Caco-2 (cell line): Measurements from ENCODE around the gene TXNRD2. TPM values are rescaled to one million over a fixed set of nuclear protein-coding genes. Genes with fewer than 3 reads are reported as not detected.

Experiments used
- BruUV-seq: library from RNA; stranded (reverse); fragments of 400-500 nt; replicated peaks from 2 replicates; lab custom pipeline; 2021; lab: Mats Ljungman, UMichigan
- CTCF ChIA-PET: fragments of 300-600 bp; sonication (Branson Sonifier 250); formaldehyde crosslinking; loops from one replicate; lab custom pipeline; 2022; ENCODE audit warnings: antibody characterized with exemption; lab: Charles Lee
- POLR2A ChIA-PET: fragments of 300-600 bp; sonication (Branson Sonifier 250); formaldehyde crosslinking; loops from one replicate; lab custom pipeline; 2022; ENCODE audit warnings: antibody characterized with exemption; lab: Charles Lee
- DNase-seq, 2 experiments: peaks; one replicate each; pipeline versions ENCODE4 v3.0.0 to v3.0.0-alpha.2; 2020 to 2022
- H3K27me3 ChIP-seq: replicated peaks from 2 replicates; pipeline ENCODE4 v1.6.0; 2011; ENCODE audit warnings: low read length; ENCODE audit not compliant: control insufficient read depth, insufficient read depth
- H3K36me3 ChIP-seq: 2 replicates; pipeline ENCODE4 v1.5.1; 2011; ENCODE audit warnings: low read length; ENCODE audit not compliant: control insufficient read depth, insufficient read depth
- H3K4me1 ChIP-seq: fragments of 250-450 bp; sonication (Bioruptor Pico); 2 replicates; pipeline ENCODE4 v1.5.1; 2020; ENCODE audit warnings: mild to moderate bottlenecking
- H3K4me3 ChIP-seq: 2 replicates; pipeline ENCODE4 v1.5.1; 2011; ENCODE audit warnings: low read depth, mild to moderate bottlenecking, control low read depth, low read length
- H3K9me3 ChIP-seq: fragments of 250-450 bp; sonication (Bioruptor Pico); 2 replicates; pipeline ENCODE4 v1.5.1; 2020; ENCODE audit warnings: mild to moderate bottlenecking, moderate library complexity
- H3K27ac Mint-ChIP-seq: one replicate; pipeline ENCODE4 v1.8.0; 2022; ENCODE audit warnings: mixed read lengths; ENCODE audit not compliant: unreplicated experiment
- H3K27me3 Mint-ChIP-seq: one replicate; pipeline ENCODE4 v1.8.0; 2022; ENCODE audit warnings: mixed read lengths; ENCODE audit not compliant: insufficient read depth, unreplicated experiment
- H3K36me3 Mint-ChIP-seq: one replicate; pipeline ENCODE4 v1.8.0; 2022; ENCODE audit warnings: mild to moderate bottlenecking, mixed read lengths; ENCODE audit not compliant: insufficient read depth, unreplicated experiment
- H3K4me1 Mint-ChIP-seq: one replicate; pipeline ENCODE4 v1.8.0; 2022; ENCODE audit warnings: low read depth, mixed read lengths; ENCODE audit not compliant: unreplicated experiment
- H3K4me3 Mint-ChIP-seq: one replicate; pipeline ENCODE4 v1.8.0; 2022; ENCODE audit warnings: mild to moderate bottlenecking, moderate library complexity, mixed read lengths; ENCODE audit not compliant: unreplicated experiment
- H3K9me3 Mint-ChIP-seq: one replicate; pipeline ENCODE4 v1.8.0; 2022; ENCODE audit warnings: mixed read lengths; ENCODE audit not compliant: unreplicated experiment
- intact Hi-C: fragments of 100-400 bp; cut with micrococcal nuclease; formaldehyde crosslinking; loops from one replicate; pipeline ENCODE4 v1.10.0; 2022; ENCODE audit not compliant: unreplicated experiment
- total RNA-seq: library from RNA; stranded (reverse); gene quantifications from 2 replicates; pipeline ENCODE4 v1.2.3, GENCODE V29; 2022
- TF ChIP-seq, protein P1 (sequence below), 2 experiments: fragments of 200-600 bp in 1 of 2; IDR thresholded peaks; 1 replicate in 1 of 2; 2 replicates in 1 of 2; pipeline versions ENCODE4 v1.5.1 to v1.8.0; 2011 to 2022; ENCODE audit warnings: antibody characterized with exemption in 1 of 2, control low read depth in 1 of 2, inconsistent platforms in 1 of 2, low read depth in 1 of 2, low read length in 1 of 2, mild to moderate bottlenecking in 1 of 2, moderate library complexity in 1 of 2; ENCODE audit not compliant: insufficient read depth in 1 of 2, severe bottlenecking in 1 of 2, unreplicated experiment in 1 of 2

Gene TXNRD2
- total RNA-seq, 1 experiment from 2014 or later, result 44.8 TPM

DNA sequence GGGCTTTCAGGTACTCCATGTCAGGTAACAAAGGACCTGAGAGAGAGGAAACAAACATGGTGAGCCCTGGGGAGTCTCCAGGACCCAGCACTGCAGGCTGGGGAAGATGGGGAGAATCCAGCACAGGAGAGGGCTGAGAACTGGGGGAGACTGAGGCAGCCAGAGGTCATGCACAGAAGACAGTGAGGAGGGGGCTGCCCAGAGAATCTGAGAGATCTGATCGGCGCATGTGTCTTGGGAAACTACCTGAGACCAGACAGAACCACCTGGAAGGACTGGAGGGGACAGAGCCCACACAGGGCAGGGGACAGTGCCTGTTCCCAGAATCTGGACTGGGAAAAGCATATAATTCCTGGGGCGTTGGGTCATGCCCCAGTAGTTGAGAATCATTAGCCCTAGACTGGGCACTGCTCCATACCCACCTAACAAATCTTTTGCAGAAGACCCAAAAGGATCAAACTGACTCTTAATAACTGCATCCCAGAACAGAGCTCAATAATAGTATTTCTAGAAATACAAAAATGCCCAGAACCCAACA lies 20.0 kb downstream of the TXNRD2 start:
- H3K4me1 Mint-ChIP-seq, result no peaks in the 10 kb centered on the region
- TF ChIP-seq, protein P1, sequence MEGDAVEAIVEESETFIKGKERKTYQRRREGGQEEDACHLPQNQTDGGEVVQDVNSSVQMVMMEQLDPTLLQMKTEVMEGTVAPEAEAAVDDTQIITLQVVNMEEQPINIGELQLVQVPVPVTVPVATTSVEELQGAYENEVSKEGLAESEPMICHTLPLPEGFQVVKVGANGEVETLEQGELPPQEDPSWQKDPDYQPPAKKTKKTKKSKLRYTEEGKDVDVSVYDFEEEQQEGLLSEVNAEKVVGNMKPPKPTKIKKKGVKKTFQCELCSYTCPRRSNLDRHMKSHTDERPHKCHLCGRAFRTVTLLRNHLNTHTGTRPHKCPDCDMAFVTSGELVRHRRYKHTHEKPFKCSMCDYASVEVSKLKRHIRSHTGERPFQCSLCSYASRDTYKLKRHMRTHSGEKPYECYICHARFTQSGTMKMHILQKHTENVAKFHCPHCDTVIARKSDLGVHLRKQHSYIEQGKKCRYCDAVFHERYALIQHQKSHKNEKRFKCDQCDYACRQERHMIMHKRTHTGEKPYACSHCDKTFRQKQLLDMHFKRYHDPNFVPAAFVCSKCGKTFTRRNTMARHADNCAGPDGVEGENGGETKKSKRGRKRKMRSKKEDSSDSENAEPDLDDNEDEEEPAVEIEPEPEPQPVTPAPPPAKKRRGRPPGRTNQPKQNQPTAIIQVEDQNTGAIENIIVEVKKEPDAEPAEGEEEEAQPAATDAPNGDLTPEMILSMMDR (IDR thresholded peaks at IDR 0.05; ENCODE audit: insufficient read depth in 1 of 2, low read depth in 1 of 2, low read length in 1 of 2, severe bottlenecking in 1 of 2, unreplicated experiment in 1 of 2), result no peak
- Histone ChIP-seq H3K9me3 (no peaks in the 10 kb centered on the region), H3K4me3 (no peak overlapping the region), H3K27me3 (no peaks in the 10 kb centered on the region), H3K4me1 (no peaks in the 10 kb centered on the region), H3K36me3 (no peaks in the 10 kb centered on the region)
- DNase-seq, result no peak
- POLR2A ChIA-PET, result no interaction called here
- H3K9me3 Mint-ChIP-seq, result no peaks in the 10 kb centered on the region
- peaks cover 2% of the 10 kb centered on the region for H3K36me3 Mint-ChIP-seq
- intact Hi-C loops, result no loop called here
- H3K27me3 Mint-ChIP-seq, result no peaks in the 10 kb centered on the region
- CTCF ChIA-PET, result interaction anchor here (0.8 kb wide), 1 partner anchor 11 kb away, joined by 3 read pairs; no protein-coding TSS in a partner anchor
- no peak overlapping the region for H3K4me3 Mint-ChIP-seq
- H3K27ac Mint-ChIP-seq, result no peak overlapping the region
- no TSS peak for BruUV-seq

DNA sequence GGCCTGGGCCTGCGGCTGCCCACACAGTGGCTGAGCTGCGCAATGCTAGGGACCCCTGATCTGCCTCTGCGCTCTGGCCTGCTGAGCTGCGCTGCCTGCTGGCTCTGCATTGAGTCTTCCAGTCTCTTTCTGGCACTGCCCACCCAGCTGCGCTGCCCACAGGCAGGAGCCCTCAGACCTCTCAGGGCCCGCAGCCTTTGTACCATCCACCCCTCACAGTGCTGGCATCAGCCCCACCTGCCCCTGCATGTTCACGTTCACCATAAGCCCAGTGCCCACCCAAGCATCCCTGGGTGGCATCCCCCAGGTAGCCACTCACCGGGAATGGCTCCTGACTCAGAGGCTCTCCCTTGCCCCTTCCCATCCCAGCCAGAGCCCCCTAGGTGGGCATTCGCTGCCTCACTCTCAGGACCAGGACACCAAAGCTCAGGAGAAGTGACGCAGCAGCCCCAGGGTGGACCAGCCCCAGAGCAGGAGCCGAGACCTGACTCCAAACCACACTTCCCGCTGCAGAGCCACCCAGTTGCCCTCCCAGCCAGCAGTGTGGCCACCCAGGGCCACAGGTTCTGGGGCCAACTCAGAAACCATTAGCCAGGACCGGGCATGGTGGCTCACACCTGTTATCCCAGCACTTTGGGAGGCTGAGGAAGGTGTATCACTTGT lies 21.8 kb downstream of the TXNRD2 start:
- Histone ChIP-seq H3K27me3 (no peaks in the 10 kb centered on the region), H3K9me3 (no peaks in the 10 kb centered on the region), H3K4me1 (no peaks in the 10 kb centered on the region), H3K4me3 (no peak overlapping the region), H3K36me3 (no peaks in the 10 kb centered on the region)
- no peak overlapping the region for H3K4me3 Mint-ChIP-seq
- H3K4me1 Mint-ChIP-seq, result no peaks in the 10 kb centered on the region
- intact Hi-C loops, result no loop called here
- TF ChIP-seq, protein P1 (IDR thresholded peaks at IDR 0.05; ENCODE audit: insufficient read depth in 1 of 2, low read depth in 1 of 2, low read length in 1 of 2, severe bottlenecking in 1 of 2, unreplicated experiment in 1 of 2), result no peak
- POLR2A ChIA-PET, result no interaction called here
- no peak overlapping the region for H3K27ac Mint-ChIP-seq
- no peaks in the 10 kb centered on the region for H3K27me3 Mint-ChIP-seq
- CTCF ChIA-PET, result interaction anchor here (0.5 kb wide), 1 partner anchor 217 kb away, joined by 3 read pairs; no protein-coding TSS in a partner anchor
- H3K36me3 Mint-ChIP-seq, result peaks cover 14% of the 10 kb centered on the region
- no peak for DNase-seq
- BruUV-seq, result no TSS peak
- no peaks in the 10 kb centered on the region for H3K9me3 Mint-ChIP-seq

DNA sequence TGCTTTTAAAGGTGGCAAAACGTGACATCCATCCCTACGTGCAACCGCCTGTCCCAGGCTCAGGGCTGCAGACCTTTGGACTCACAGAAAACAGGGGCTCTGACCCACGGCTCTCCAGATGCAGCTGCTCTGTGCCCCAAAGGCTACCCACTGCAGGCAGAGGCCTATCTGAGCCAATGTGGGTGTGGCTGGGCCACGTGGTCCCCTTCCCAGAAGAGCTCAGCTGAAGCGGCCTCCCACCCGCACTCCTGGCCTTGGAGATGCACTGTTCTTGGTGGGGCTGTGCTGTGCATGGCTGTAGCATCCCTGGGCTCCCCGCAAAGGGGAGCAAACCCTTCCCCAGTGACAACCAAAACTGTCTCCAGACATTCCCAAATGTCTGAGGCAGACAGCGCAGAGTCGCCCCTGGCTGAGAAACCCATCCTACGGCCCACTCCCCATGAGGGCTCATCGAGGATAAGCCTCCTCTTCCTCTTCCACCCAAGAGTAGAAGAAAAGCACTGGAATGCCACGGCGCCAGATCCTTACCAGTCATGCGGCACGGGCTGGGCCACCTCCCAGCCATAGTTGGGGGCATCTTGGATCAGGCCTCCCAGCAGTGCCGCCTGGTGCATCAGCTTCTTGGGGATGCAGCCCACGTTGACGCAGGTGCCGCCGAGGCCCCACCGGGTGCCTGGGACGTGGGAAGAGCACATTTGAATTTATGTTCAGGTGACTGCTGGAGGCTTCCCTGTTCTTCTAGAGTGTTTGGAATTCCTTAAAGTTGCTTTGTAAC lies 23.1 kb downstream of the TXNRD2 start:
- H3K27me3 Mint-ChIP-seq, result no peaks in the 10 kb centered on the region
- Histone ChIP-seq H3K4me1 (no peaks in the 10 kb centered on the region), H3K9me3 (no peaks in the 10 kb centered on the region), H3K36me3 (no peaks in the 10 kb centered on the region), H3K27me3 (no peaks in the 10 kb centered on the region), H3K4me3 (no peak overlapping the region)
- TF ChIP-seq, protein P1 (IDR thresholded peaks at IDR 0.05; ENCODE audit: insufficient read depth in 1 of 2, low read depth in 1 of 2, low read length in 1 of 2, severe bottlenecking in 1 of 2, unreplicated experiment in 1 of 2), result no peak
- H3K4me1 Mint-ChIP-seq, result no peaks in the 10 kb centered on the region
- BruUV-seq, result no TSS peak
- H3K27ac Mint-ChIP-seq, result no peak overlapping the region
- H3K9me3 Mint-ChIP-seq, result no peaks in the 10 kb centered on the region
- intact Hi-C loops, result no loop called here
- H3K4me3 Mint-ChIP-seq, result no peak overlapping the region
- peaks cover 27% of the 10 kb centered on the region for H3K36me3 Mint-ChIP-seq
- no peak for DNase-seq
- POLR2A ChIA-PET, result no interaction called here
- CTCF ChIA-PET, result no interaction called here
